Vagina (tissue), 2 donors: ENCODE results near the gene POP5. TPM values are rescaled to one million over a fixed set of nuclear protein-coding genes. Genes with fewer than 3 reads are reported as not detected.

Experiments
- DNase-seq, 2 donors: peaks; one replicate each; pipeline ENCODE4 v3.0.0-alpha.2; 2017; ENCODE audit errors: extremely low spot score in 2 of 2
- H3K27ac ChIP-seq: fragments of 200-600 bp; sonication (generic); one replicate; pipeline ENCODE4 v1.5.1; 2019
- H3K27me3 ChIP-seq: fragments of 200-600 bp; sonication (generic); one replicate; pipeline ENCODE4 v1.5.1; 2019
- H3K36me3 ChIP-seq, 2 donors: fragments of 200-600 bp; sonication (generic); one replicate each; pipeline ENCODE4 v1.5.1; 2017 to 2019
- H3K4me1 ChIP-seq: fragments of 200-600 bp; sonication (generic); one replicate; pipeline ENCODE4 v1.5.1; 2019
- H3K4me3 ChIP-seq, 2 donors: fragments of 200-600 bp; sonication (generic); 1 replicate in 1 of 2; 2 replicates in 1 of 2; pipeline ENCODE4 v1.5.1; 2016 to 2019
- H3K9me3 ChIP-seq: fragments of 200-600 bp; sonication (generic); one replicate; pipeline ENCODE4 v1.5.1; 2019
- POLR2A ChIP-seq, 2 donors: fragments of 450-650 bp; IDR thresholded peaks; one replicate each; pipeline ENCODE4 v1.6.1; 2017; ENCODE audit warnings: antibody characterized with exemption in 2 of 2, mild to moderate bottlenecking in 2 of 2, moderate library complexity in 2 of 2
- POLR2AphosphoS5 ChIP-seq, 2 donors: sonication (generic); formaldehyde crosslinking; IDR thresholded peaks; one replicate each; pipeline ENCODE4 v1.9.0; 2017; ENCODE audit warnings: antibody characterized with exemption in 2 of 2, mild to moderate bottlenecking in 2 of 2, low read depth in 1 of 2; ENCODE audit not compliant: insufficient read depth in 1 of 2
- intact Hi-C: fragments of 100-400 bp; cut with DNase I; formaldehyde crosslinking; loops from one replicate; pipeline ENCODE4 v1.15.1; 2023
- total RNA-seq: library from RNA; depleted of rRNA; stranded (reverse); fragments of >200 nt; gene quantifications from one replicate; pipeline ENCODE4 v1.2.3, GENCODE V29; 2016
- TF ChIP-seq, protein P1 (sequence below), 3 experiments: fragments of 450-650 bp in 2 of 3; fragments of 200-600 bp in 1 of 3; sonication (generic) in 1 of 3; IDR thresholded peaks; one replicate each; pipeline ENCODE4 v1.5.1; 2017 to 2019; ENCODE audit warnings: antibody characterized with exemption in 3 of 3, mild to moderate bottlenecking in 2 of 3, moderate library complexity in 2 of 3

Gene POP5
- total RNA-seq, 1 donor from 2014 or later: 35.6 TPM

DNA sequence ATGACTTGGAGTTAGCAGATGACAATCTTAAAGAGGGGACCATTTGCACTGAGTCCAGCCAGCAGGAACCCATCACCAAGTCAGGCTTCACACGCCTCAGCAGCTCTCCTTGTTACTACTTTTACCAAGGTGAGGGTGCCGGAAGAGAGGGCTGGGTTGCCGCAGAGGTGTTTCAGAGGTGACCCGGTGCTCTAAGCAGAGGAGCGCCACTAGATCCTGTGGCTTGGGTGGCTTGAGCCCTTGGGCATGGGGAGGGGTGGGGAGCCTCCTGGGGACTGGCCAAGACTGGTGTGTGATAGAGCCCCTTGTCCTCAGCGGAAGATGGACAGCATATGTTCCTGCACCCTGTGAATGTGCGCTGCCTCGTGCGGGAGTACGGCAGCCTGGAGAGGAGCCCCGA lies 17.7 kb downstream of the POP5 start:
- H3K4me1 ChIP-seq: no peaks in the 10 kb centered on the region
- no peak for DNase-seq
- intact Hi-C loops: no loop called here
- no peaks in the 10 kb centered on the region for H3K27me3 ChIP-seq
- H3K27ac ChIP-seq: no peak overlapping the region
- H3K36me3 ChIP-seq: peaks cover 9 to 86% of the 10 kb centered on the region in 2 donors
- H3K9me3 ChIP-seq: no peaks in the 10 kb centered on the region
- no peak overlapping the region for H3K4me3 ChIP-seq
- TF ChIP-seq, protein P1, sequence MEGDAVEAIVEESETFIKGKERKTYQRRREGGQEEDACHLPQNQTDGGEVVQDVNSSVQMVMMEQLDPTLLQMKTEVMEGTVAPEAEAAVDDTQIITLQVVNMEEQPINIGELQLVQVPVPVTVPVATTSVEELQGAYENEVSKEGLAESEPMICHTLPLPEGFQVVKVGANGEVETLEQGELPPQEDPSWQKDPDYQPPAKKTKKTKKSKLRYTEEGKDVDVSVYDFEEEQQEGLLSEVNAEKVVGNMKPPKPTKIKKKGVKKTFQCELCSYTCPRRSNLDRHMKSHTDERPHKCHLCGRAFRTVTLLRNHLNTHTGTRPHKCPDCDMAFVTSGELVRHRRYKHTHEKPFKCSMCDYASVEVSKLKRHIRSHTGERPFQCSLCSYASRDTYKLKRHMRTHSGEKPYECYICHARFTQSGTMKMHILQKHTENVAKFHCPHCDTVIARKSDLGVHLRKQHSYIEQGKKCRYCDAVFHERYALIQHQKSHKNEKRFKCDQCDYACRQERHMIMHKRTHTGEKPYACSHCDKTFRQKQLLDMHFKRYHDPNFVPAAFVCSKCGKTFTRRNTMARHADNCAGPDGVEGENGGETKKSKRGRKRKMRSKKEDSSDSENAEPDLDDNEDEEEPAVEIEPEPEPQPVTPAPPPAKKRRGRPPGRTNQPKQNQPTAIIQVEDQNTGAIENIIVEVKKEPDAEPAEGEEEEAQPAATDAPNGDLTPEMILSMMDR (IDR thresholded peaks at IDR 0.05): no peak
- TF ChIP-seq POLR2A (IDR thresholded peaks at IDR 0.05) (no peak), POLR2AphosphoS5 (IDR thresholded peaks at IDR 0.05; ENCODE audit: insufficient read depth in 1 of 2, low read depth in 1 of 2) (no peak)

GRCh38 chr12:120562906-120563305 lies 18.3 kb downstream of the POP5 start:
- Histone ChIP-seq H3K4me1 (no peaks in the 10 kb centered on the region), H3K27me3 (no peaks in the 10 kb centered on the region), H3K27ac (no peak overlapping the region), H3K4me3 (no peak overlapping the region), H3K9me3 (no peaks in the 10 kb centered on the region), H3K36me3 (peaks cover 9 to 85% of the 10 kb centered on the region in 2 donors)
- TF ChIP-seq POLR2A (IDR thresholded peaks at IDR 0.05) (no peak), POLR2AphosphoS5 (IDR thresholded peaks at IDR 0.05; ENCODE audit: insufficient read depth in 1 of 2, low read depth in 1 of 2) (no peak)
- TF ChIP-seq, protein P1 (IDR thresholded peaks at IDR 0.05): no peak
- intact Hi-C loops: no loop called here
- DNase-seq: no peak

DNA sequence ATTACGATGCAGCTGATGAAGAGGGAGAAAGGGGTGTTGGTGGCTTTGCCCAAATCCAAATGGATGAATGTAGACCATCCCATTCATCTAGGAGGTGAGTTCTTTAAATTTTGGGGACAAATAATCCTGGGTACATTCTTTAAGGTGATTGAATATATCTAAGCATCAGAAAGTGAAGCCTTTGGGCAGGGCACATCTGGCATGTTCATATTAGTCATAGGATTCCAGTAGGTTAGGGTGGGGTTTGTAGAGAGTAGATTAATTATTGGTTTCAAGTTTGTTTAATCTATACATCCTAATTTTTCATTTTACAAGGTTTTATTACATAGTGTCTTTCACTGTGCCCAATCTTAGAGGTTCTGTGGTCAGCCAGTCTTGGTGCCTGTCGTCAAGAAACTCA lies 23.6 kb downstream of the POP5 start:
- Histone ChIP-seq H3K36me3 (peaks cover 4 to 85% of the 10 kb centered on the region in 2 donors), H3K27me3 (no peaks in the 10 kb centered on the region), H3K9me3 (no peaks in the 10 kb centered on the region), H3K4me3 (no peak overlapping the region), H3K27ac (no peak overlapping the region), H3K4me1 (peaks cover 2% of the 10 kb centered on the region)
- intact Hi-C loops: no loop called here
- TF ChIP-seq POLR2AphosphoS5 (IDR thresholded peaks at IDR 0.05; ENCODE audit: insufficient read depth in 1 of 2, low read depth in 1 of 2) (no peak), POLR2A (IDR thresholded peaks at IDR 0.05) (no peak)
- TF ChIP-seq, protein P1 (IDR thresholded peaks at IDR 0.05): no peak
- DNase-seq: no peak

GRCh38 chr12:120554678-120555077 lies 26.5 kb downstream of the POP5 start:
- intact Hi-C loops: no loop called here
- peaks cover 25% of the 10 kb centered on the region for H3K4me1 ChIP-seq
- no peaks in the 10 kb centered on the region for H3K27me3 ChIP-seq
- H3K27ac ChIP-seq: no peak overlapping the region
- TF ChIP-seq, protein P1 (IDR thresholded peaks at IDR 0.05): no peak
- TF ChIP-seq POLR2AphosphoS5 (IDR thresholded peaks at IDR 0.05; ENCODE audit: insufficient read depth in 1 of 2, low read depth in 1 of 2) (no peak), POLR2A (IDR thresholded peaks at IDR 0.05) (no peak)
- peaks cover 0 to 68% of the 10 kb centered on the region in 2 donors for H3K36me3 ChIP-seq
- DNase-seq: no peak
- no peaks in the 10 kb centered on the region for H3K9me3 ChIP-seq
- H3K4me3 ChIP-seq: no peak overlapping the region

DNA sequence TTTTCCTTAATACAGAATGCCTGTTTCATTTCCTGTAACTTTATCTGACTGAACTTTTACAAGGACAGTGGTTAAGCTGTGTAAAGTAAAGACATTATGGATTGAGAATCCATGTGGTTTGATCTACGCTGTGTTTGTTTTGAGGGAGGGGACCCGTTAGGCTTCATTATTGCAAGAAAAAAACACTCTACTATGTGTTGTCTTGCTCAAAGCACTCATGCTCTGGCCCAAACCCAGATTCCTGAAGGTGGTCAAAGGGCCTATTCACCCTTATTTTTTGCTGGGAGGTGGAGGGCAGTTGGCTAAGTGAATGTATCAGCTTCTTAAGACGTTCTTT lies 35.2 kb downstream of the POP5 start:
- peaks cover 77% of the 10 kb centered on the region for H3K4me1 ChIP-seq
- TF ChIP-seq POLR2AphosphoS5 (IDR thresholded peaks at IDR 0.05; ENCODE audit: insufficient read depth in 1 of 2, low read depth in 1 of 2): no peak
- no peak overlapping the region for H3K27ac ChIP-seq
- no peaks in the 10 kb centered on the region for H3K9me3 ChIP-seq
- peaks cover 3 to 39% of the 10 kb centered on the region in 2 donors for H3K36me3 ChIP-seq
- no peak for DNase-seq
- H3K27me3 ChIP-seq: no peaks in the 10 kb centered on the region
- H3K4me3 ChIP-seq: no peak overlapping the region
- intact Hi-C loops: no loop called here
